Activated T-helper 9 cell treated with anti-CD3 and anti-CD28 coated beads, Interleukin-2, amount 50 U/mL, for 16 hours (primary cell): ENCODE data around the gene BEST2.
A peak's percentile ranks its signal among the peaks of the same experiment; 100 is the strongest.

Source experiments
- DNase-seq: peaks from one replicate; pipeline ENCODE4 v3.0.0-alpha.2; 2020; ENCODE audit warnings: low read depth

Gene BEST2

GRCh38 chr19:12769689-12770088 is 18.1 kb downstream of the BEST2 start:
- DNase-seq = peak; percentile 58

GRCh38 chr19:12770922-12771321 is 19.3 kb downstream of the BEST2 start:
- no peak for DNase-seq

- no peak for DNase-seq
Observed at GRCh38 chr19:12772323-12772722, 20.7 kb downstream of the BEST2 start.

- DNase-seq = no peak
Observed at GRCh38 chr19:12773571-12773970, 22.0 kb downstream of the BEST2 start.

GRCh38 chr19:12774588-12775555 is 23.3 kb downstream of the BEST2 start, which contains the start of gene HOOK2:
Gene HOOK2, minus strand, starts transcription at chr19:12775552. Its CDS starts 103 bp downstream, at chr19:12775449.
- DNase-seq = no peak

GRCh38 chr19:12777217-12778016 is 25.8 kb downstream of the BEST2 start:
- peak; percentile 79 for DNase-seq

- no peak for DNase-seq
Observed at GRCh38 chr19:12778017-12778904, 26.7 kb downstream of the BEST2 start.

GRCh38 chr19:12778905-12779161 is 27.2 kb downstream of the BEST2 start:
- no peak for DNase-seq

- DNase-seq = no peak
Observed at GRCh38 chr19:12779162-12779993, 27.8 kb downstream of the BEST2 start.

- DNase-seq = no peak
Observed at GRCh38 chr19:12782174-12782423, 30.5 kb downstream of the BEST2 start.

- DNase-seq = peak; percentile 85
Observed at GRCh38 chr19:12782424-12783290, 31.1 kb downstream of the BEST2 start.

- DNase-seq = no peak
Observed at GRCh38 chr19:12783291-12783848, 31.8 kb downstream of the BEST2 start.

GRCh38 chr19:12783849-12784393 is 32.3 kb downstream of the BEST2 start:
- DNase-seq = no peak

GRCh38 chr19:12784394-12784870 is 32.8 kb downstream of the BEST2 start:
- no peak for DNase-seq

GRCh38 chr19:12784871-12785430 is 33.4 kb downstream of the BEST2 start:
- DNase-seq = no peak

- no peak for DNase-seq
Observed at GRCh38 chr19:12785431-12786031, 33.9 kb downstream of the BEST2 start.

- no peak for DNase-seq
Observed at GRCh38 chr19:12786141-12786870, 34.7 kb downstream of the BEST2 start.

GRCh38 chr19:12786952-12787351 is 35.4 kb downstream of the BEST2 start:
- no peak for DNase-seq
